NCI-H1930 (cell line): ENCODE measurements around the gene PTRH1.

Experiments used
- DNase-seq, 2 experiments: peaks; one replicate each; lab custom pipeline; 2025; lab: John Stamatoyannopoulos, UW

The PTRH1 gene

DNA sequence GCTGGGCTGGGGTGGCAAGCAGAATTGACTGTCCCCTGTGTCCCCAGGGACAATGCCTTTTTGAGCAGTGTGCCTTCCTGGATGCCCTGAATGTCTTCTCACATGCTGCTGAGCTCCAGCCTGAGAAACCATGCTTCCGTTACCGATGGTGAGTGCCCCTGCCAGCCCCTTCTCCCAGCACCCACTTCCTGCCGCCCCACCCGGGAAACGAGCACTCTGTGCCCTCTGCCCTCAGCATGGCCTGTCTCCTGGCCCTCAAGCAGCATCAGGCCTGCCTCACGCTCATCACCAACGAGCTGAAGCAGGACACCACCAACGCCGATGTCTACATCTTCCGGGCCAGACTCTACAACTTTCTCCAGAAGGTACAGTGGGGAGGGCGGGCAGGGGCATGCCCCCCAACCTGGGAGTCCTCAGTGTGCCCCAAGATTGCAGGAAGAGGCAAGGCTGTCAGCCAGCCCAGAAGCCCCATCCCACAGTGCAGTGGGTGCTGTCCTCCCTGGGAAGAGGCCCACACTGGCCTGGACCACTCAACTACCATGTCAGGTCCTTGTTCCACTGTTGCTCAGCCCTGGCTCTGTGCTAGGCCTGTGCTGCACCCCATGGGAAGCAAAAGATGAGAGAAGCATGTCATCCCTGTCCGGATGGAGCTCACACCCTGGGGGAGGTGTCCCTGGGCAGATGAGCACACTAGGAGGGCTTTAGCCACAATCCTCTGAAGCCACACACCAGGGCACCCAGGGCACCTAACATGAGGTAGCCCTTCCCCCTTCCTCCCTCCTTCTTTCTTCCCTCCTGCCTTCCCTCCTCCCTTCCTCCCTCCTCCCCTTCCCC lies 4.8 kb upstream of the PTRH1 start:
- no peak for DNase-seq

DNA sequence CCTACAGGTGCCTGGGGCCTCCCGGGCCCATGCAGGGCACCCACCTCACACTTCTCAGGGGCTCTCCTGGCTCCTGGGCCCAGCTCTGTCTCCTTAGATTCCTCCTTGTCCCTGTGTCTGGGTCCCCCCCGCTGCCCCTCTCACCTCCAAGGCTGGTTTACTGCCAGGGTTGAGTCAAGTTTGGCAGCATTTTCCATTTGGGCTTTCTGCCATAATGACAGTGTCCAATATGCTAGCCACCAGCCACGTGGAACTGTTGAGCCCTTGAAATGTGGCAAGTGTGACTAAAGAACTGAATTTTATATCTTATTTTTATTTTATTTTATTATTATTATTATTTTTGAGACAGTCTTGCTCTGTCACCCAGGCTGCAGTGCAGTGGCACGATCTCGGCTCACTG lies 2.3 kb upstream of the PTRH1 start:
- DNase-seq: no peak

DNA sequence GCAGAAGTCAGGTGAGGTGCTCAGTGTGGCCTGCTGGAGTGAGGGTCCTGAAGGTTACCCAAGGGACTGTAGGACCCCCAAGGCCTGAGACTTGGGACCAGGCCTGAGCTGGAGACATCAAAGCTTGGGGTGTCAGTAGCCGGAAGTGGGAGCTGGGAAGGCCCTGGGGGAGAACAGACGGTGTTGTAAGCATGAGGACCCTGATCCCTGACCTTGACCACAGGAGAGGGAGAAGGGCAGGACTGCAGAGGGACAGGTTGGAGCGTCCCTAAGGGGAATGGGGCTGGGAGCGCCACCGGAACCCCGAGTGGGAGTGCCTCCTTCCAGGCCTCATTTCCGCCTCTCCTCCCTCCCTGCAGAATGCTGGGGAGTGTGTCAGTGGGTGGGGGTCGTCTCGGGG lies 949 bp upstream of the PTRH1 start:
- DNase-seq: no peak

DNA sequence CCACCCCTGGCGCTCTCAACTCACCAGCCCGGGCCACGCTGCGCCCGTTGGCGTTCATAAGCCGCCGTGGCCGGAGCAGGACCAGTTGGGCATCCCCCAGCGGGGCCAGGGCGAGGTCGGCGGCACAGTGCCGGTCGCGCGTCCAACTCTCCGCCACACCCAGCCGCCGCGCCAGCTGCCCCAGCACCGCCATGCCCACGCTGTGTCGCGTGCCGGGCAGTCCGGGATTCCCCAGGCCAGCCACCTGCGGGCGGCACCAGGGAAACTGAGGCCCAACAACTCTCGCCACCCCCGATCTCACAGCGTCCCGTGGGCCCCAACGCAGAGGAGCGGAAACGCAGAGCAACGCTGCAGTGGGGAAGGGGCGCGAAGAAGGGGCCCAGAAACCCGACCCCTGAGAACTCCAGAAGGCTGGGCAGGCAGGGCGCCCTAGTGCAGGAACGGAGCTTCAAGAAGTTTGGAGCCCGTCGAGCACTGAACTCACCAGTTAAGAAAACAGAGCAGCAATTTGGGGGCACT lies 453 bp downstream of the PTRH1 start:
- no peak for DNase-seq

DNA sequence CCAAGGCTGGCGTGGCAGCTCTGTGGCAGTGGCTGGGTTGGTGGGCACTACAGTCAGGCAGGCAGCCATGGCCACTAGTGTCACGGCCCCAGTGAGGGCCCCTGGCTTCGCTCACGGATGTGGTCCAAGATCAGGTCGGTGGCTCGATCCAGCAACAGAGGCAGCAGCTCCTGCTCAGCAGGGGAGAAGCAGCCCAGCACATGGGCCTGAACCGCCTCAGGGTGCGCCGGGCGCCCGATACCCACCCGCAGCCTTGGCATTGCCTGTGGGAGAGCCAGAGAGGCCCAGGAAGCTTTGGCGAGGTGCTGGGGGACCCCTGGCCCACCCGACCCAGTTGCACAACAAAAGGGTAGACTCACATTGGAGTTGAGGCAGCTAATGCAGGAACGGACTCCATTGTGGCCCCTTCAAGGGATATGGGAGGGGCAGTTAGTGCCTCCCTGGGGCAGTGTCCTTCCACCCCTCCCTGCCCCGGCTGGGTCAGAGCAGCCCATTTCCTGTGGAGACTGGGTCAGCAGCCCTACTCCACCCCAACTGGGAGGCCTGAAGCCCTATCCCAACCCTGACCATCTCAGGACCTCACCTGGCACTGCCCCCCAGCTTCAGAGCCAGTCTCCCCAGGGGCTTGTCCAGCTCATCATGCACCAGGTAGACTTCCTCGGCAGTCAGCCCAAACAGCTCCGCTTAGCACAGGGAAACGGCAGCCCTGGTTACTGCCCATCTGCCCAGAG lies 1.3 kb downstream of the PTRH1 start:
- no peak for DNase-seq

DNA sequence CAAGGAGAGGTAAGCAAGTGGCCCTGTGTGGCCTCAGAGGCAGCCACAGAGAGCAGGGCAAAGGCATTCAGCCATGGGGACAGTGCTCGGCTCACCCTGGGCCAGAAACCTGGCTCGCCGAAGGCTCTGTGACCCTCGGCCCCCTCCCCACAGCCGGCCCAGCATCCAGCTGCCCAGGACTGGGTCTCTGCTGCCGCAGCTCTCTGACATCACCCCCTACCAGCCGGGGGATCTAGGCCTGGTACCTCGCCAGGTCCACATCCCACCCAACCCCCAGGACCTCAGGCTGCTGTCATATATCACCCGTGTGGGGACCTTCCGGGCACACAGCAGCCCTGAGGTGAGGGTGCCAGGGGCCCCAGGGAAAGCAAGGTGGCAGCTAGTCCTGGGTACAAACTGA lies 2.6 kb downstream of the PTRH1 start:
- no peak for DNase-seq

DNA sequence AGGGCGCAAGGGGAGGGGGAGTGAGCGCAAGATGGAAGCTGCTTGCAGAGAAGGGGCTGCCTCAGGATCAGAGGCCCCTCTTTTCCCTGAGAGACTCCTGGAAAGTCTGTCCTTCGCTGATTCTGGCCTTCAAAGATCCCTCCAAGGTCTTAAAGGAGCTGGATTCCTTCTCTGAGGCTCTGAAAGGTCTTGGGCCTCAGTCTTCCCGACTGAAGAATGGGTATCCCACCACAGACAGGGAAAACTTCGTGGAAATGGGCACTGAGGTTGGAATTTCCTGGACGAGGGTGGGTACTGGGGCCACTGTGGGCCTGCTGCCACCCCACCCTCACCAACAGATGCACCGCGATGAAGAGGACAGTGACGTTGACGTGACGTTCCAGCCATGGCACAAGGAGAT lies 3.1 kb downstream of the PTRH1 start:
- DNase-seq: no peak

DNA sequence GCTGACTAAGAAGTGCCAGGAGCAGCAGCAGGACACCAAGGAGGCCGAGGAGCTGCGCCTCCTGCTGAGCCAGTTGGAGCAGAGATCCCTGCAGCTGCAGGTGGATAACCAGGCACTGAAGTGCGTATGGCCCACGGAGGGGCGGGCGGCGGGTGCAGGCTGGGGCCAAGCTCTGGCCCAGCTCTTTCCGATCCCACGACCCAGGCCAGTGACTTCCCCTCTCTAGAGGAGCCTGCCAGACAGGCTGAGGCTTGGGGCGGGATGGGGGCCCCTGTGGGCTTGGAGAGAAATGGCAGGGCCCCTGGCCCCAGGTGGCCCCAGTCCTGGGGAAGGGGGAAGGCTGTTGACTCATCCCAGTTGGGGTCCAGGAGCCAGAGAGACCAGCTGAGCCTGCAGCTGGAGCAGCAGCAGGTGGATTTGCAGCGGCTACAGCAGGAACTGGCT lies 3.6 kb downstream of the PTRH1 start:
- no peak for DNase-seq

DNA sequence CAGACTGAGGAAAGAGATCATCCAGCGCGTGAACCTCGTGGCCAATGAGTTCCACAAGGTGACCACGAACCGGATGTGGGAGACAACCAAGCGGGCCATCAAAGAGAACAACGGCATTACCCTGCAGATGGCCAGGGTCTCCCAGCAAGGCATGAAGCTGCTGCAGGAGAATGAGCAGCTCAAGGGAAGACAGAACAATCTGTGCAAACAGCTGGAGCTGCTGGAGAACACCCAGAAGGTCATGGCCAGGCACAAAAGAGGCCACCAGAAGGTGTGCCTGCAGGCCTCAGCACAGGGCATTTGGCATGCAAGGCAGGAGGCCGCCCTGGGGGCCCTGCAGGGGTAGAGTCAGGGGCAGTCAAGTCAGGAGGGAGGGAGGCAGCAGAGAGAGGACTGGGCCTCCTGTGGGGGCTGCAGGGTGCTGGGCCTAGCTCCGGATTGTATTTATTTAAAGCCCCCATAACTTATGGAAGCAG lies 4.2 kb downstream of the PTRH1 start:
- DNase-seq: no peak

DNA sequence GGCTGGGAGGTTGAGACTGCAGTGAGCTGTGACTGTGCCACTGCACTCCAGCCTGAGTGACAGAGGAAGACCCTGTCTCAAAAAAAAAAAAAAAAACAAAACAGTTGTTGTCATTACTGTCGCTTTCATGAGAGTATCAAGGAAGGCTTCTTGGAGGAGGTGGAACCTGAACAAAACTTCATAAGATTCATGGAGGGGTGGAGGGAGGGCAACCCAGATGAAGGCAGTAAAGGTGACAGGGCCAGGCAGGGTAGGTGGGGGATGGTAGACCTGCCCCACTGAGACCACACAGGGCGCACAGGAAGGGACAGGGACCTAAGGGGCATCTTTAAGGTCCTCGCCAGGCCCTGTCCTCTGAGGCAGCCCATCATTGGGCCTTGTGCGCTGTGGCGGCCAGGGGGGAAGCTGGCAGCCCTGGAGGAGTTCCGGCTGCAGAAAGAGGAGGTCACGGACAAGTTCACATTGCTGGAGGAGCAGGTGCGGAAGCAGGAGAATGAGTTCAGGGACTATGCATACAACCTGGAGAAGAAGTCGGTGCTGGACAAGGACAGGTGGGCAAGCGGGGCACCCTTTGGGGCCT lies 5.2 kb downstream of the PTRH1 start:
- no peak for DNase-seq

DNA sequence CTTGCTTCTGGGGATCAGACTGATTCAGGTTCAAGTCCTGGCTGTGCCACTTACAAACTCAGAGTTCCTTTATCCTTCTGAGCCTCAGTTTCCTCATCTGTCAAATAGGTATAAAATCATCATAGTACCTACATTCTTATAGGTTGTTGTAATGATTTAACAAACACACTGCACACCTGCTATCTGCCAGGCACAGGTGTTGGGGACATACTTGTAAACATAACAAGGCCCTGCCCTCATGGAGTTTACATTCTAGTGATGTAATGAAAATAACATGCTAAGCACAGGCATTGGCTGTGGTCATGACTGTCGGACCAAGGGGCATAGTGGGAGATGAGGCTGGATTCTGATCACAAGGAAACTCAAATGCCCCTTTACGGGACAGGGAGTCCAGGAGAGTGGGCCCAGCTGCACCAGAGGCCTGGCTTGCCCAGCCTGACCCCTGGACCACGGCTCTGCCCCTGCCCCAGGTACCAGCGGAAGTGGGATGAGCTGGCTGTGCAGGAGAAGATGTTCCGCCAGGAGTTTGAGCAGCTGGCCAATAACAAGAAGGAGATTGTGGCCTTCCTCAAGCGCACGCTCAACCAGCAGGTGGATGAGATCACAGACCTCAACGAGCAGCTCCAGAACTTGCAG lies 6.4 kb downstream of the PTRH1 start:
- DNase-seq: no peak

DNA sequence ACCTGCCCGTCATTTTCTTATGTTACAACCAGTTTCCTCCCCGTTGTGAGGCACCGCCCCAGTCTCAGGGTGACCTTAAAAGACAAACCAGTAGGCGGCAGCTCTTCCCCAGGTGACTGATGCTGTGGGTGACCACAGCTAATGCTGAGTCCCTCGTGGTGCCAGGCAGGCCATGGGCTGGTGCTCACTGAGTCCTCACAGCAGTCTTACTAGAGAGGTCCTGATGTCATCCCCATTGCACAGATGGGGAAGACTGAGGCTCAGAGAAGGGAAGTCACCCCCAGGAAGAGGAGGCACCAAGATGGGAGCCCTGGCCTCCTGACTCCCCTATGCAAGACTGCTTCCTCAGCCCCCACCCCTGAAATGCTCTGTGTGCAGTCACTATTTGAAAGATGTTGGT lies 7.7 kb downstream of the PTRH1 start:
- no peak for DNase-seq

DNA sequence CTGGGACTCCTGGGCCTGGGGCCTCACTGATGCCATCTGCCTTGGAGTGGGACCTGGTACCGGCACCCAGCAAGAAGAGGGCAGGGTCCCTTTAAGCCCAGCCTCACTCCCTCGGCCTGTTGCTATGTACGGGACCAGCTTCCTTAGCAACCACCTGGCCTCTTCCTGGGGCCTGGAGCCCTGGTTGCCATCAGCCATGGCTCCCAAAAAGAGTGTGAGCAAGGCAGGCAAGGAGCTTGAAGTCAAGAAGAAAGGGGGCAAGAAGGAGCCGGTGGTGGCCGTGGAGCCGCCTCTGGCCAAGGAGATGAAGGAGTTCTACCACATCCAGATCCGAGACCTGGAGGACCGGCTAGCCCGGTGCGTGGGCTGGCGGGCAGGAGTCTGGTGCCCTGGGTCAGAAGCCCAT lies 8.6 kb downstream of the PTRH1 start, which contains the start of gene CFAP157:
CFAP157 (plus strand) TSS at position 153 of the 406 bp plus-strand sequence; CDS start at position 197, 44 bp downstream.
- DNase-seq: no peak

DNA sequence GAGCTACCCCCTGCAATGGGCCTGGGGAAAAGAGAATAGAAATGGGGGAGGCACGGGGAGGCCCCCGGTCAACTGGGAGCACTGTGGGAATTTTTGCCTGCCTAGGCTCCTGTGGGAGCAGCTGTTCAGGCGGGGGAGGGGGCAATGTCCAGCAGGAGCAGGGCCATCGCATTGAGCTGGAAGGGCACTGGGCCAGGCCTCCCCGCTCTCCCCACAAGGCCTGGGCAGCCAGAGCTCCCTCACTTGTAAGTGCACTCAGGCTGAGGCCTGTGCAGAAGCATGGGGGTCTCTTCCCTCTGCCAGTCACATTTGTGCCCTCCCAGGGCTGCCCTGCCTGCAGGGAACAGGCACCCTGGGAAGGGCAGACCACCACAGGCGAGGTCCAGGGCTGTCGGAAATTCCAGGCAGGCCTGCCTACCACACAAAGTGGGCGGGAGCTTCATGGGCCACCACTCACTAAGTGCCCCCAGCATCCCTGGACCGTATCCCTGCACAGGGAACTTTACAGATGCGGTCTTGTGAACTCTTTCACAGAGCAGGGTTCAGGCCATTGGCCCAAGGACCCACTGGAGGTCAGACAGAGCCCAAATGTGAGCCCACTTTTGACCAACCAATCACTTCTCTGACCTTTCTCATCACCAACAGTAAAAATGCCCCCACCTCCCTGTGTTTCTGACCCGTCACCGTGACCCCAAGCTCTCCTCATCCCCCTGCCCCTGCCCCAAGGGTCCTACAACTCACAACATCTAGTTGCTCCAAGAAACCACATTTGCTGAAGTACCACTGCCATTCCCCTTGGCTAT lies 9.7 kb downstream of the PTRH1 start:
- DNase-seq: no peak

DNA sequence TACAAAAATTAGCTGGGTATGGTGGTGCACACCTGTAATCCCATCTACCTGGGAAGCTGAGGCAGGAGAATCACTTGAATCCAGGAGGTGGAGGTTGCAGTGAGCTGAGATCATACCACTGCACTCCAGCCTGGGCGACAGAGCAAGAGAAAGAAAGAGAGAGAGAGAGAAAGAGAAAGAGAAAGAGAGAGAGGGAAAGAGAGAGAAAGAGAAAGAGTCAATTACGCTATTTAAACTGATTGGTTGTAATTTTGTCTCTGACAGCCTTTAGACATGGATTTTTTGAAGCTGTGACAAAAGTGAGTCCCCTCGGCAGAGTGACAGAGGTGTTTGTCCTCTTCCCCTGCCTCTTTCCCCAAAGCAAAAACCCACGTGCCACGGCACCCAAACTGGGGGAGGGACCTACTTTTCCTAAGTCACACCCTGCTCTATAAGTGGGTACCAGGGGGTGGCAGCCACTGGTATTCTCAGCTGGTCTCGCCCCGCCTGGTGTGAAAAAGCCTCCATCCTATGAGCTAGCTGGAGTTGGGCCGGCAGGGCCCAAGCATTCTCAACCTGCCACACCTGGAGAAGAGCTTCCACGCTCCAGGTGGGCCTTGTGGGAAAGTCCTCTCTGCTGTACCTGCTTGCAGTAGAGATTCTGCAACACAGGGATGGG lies 12.0 kb downstream of the PTRH1 start:
- no peak for DNase-seq

DNA sequence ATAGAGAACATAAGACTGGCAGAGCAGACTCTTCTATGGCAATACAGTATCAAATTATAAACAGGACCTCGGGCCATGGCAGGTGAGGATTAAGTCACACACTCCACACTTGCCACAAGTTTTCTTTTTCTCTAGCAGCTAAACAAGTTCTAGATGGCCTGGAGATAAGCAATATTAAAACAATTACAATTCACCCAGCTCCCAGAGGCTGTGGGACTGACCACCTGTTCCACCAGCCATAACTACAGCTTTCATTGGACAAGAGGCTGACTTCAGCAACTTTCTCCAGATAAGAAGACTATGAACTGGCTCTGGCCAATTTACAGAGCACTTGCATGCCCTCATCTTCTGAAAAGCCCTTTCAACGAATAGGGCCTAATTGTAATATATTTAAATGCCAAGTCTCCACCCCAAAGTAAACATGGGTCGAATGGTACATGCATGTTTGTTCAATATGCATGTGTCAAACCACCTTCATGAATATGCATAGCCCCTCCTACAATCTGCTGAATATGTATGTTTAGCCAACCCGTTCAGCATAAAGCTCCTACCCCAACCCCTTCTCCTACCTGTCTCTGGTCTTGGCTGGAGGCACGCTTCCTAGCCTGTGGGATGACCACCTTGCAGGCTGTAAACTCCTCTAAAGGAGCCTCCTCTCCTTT lies 14.7 kb downstream of the PTRH1 start:
- DNase-seq: no peak

DNA sequence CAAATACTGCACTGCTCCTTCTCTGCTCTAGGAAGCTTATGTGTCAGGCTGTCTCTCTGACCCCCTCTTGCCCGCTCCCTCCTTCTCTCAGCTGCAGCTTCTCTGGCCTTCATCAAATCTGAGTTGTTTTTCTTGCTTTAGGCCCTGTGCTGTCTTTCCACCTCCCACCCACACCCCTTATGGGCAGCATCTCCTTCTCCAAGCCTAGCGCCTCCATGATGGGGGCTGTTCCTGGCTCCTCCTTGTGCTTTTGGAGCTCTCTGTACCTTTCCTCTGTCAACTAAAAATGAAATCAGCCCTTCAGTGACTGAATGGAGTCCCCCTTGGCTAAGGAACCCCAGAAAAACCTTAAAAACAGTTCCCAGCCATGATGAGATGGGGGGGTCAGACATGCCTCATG lies 15.3 kb downstream of the PTRH1 start:
- no peak for DNase-seq

DNA sequence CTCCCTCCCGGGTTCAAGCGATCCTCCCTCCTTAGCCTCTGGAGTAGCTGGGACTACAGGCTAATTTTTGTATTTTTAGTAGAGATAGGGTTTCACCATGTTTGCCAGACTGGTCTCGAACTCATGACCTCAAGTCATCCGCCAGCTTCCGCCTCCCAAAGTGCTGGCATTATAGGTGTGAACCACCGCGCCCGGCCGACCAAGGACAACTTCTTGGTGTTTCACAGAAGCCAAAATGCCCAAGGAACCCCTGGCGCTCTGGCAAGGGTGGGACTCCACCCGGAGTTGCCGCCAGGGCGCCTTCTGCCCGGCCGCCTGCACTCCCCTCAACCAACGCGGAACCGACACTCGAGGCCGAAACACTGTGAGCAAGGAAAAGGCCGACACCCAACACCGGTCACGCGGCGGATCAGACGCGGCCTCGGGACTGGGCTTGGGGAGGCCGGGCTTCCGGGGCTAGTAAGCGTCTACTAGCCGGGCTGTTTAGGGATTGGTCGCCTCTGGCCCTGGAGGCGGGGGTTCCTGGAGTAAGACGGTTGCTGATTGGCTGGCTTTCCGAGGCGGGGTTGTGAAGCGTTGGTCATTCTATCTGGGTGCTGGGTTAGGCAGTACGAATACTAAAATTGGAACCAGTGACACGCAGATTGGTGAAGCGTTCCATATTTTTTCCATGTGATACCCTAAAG lies 16.3 kb downstream of the PTRH1 start:
- DNase-seq: peak; percentile 90

DNA sequence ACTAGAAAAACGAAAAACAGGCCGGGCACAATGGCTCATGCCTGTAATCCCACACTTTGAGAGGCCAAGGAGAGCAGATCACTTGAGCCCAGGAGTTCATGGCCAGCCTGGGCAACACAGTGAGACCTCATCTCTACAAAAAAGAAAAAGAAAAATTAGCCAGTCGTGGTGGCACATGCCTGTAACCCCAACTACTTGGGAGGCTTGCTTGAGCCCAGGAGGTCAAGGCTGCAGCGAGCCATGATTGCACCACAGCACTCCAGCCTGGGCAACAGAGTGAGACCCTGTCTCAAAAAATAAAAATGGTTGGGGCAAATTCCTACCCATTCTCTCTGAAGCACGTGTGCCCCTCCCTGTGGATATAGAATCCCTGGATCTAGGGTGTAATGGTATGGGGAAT lies 17.1 kb downstream of the PTRH1 start:
- no peak for DNase-seq

DNA sequence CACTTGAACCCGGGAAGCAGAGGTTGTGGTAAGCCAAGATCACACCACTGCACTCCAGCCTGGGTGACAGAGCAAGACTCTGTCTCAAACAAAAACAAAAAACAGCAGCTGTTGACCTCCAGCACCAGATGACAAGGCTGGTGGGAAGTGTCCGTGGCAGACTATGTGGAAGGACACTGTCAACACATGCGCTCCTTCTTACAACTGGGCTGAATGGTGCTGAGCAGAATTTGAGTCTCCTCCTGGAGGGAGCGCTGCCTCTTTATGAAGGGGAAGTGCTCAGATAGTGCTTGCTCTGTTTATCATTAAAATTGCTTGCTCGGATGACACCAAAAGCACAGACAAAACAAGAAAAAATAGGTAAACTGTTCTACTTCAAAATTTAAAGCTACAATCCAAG lies 17.9 kb downstream of the PTRH1 start:
- DNase-seq: no peak
